Measurements from ENCODE around the gene ANG.
"Not testable (repeated sequence)": the region's sequence is repeated elsewhere in the genome, so short reads cannot be mapped to it uniquely, and the experiment has no call there.

ANG gene

GRCh38 chr14:20699931-20700330 lies 11.4 kb downstream of the ANG start:
- DNase-seq (ENCODE audit: low read depth in 2 of 2), result no peak

GRCh38 chr14:20700965-20701364 lies 12.4 kb downstream of the ANG start:
- not testable (repeated sequence) for DNase-seq (ENCODE audit: low read depth in 2 of 2)

GRCh38 chr14:20706657-20707355 lies 18.2 kb downstream of the ANG start:
- no peak for DNase-seq (ENCODE audit: low read depth in 2 of 2)

- no peak for DNase-seq (ENCODE audit: low read depth in 2 of 2)
These were observed 19.1 kb downstream of the ANG start for GRCh38 chr14:20707622-20708021.

- no peak for DNase-seq (ENCODE audit: low read depth in 2 of 2)
These were observed 22.7 kb downstream of the ANG start for GRCh38 chr14:20711261-20711660.

- no peak for DNase-seq (ENCODE audit: low read depth in 2 of 2)
These were observed 23.1 kb downstream of the ANG start for GRCh38 chr14:20711685-20712084.

GRCh38 chr14:20712904-20713303 lies 24.3 kb downstream of the ANG start:
- no peak for DNase-seq (ENCODE audit: low read depth in 2 of 2)

- DNase-seq (ENCODE audit: low read depth in 2 of 2), result no peak
These were observed 26.2 kb downstream of the ANG start for GRCh38 chr14:20714593-20715250.

GRCh38 chr14:20719777-20720176 lies 31.2 kb downstream of the ANG start:
- no peak for DNase-seq (ENCODE audit: low read depth in 2 of 2)

GRCh38 chr14:20720741-20721140 lies 32.2 kb downstream of the ANG start:
- DNase-seq (ENCODE audit: low read depth in 2 of 2), result no peak

- no peak for DNase-seq (ENCODE audit: low read depth in 2 of 2)
These were observed 33.5 kb downstream of the ANG start for GRCh38 chr14:20722016-20722415.

- DNase-seq (ENCODE audit: low read depth in 2 of 2), result no peak
These were observed 34.9 kb downstream of the ANG start for GRCh38 chr14:20723488-20723887.

- DNase-seq (ENCODE audit: low read depth in 2 of 2), result not testable (repeated sequence)
These were observed 37.6 kb downstream of the ANG start for GRCh38 chr14:20726121-20726520.

- DNase-seq (ENCODE audit: low read depth in 2 of 2), result no peak
These were observed 38.0 kb downstream of the ANG start for GRCh38 chr14:20726531-20726930.

- DNase-seq (ENCODE audit: low read depth in 2 of 2), result no peak
These were observed 42.3 kb downstream of the ANG start for GRCh38 chr14:20730891-20731290.

GRCh38 chr14:20732477-20732876 lies 43.9 kb downstream of the ANG start:
- DNase-seq (ENCODE audit: low read depth in 2 of 2), result no peak

- no peak for DNase-seq (ENCODE audit: low read depth in 2 of 2)
These were observed 44.5 kb downstream of the ANG start for GRCh38 chr14:20732979-20733635.

- no peak for DNase-seq (ENCODE audit: low read depth in 2 of 2)
These were observed 45.3 kb downstream of the ANG start for GRCh38 chr14:20733684-20734429.

GRCh38 chr14:20734430-20734806 lies 45.9 kb downstream of the ANG start:
- DNase-seq (ENCODE audit: low read depth in 2 of 2), result no peak

- not testable (repeated sequence) for DNase-seq (ENCODE audit: low read depth in 2 of 2)
These were observed 49.7 kb downstream of the ANG start for GRCh38 chr14:20738292-20738691.

GRCh38 chr14:20742132-20742531 lies 53.6 kb downstream of the ANG start:
- DNase-seq (ENCODE audit: low read depth in 2 of 2), result no peak

- no peak for DNase-seq (ENCODE audit: low read depth in 2 of 2)
These were observed 55.0 kb downstream of the ANG start for GRCh38 chr14:20743556-20743955.
